Heart left ventricle (tissue), 16 donors: ENCODE measurements around the gene AJAP1. TPM values are rescaled to one million over a fixed set of nuclear protein-coding genes. Genes with fewer than 3 reads are reported as not detected.

Experiments used
- ATAC-seq, 4 donors: fragments of 200-7000 bp; cut with Tn5 transposase; one replicate each; pipeline ENCODE4 v1.9.1; 2020 to 2022; ENCODE audit warnings: moderate library complexity in 4 of 4, mild to moderate bottlenecking in 3 of 4, moderate number of reproducible peaks in 1 of 4
- DNase-seq, 5 donors: peaks; one replicate each; pipeline ENCODE4 v3.0.0-alpha.2; 2020
- H3K27ac ChIP-seq, 12 donors: fragments of 200-600 bp; sonication (generic) in 4 of 12; one replicate each; pipeline versions ENCODE4 v1.5.0 to v1.8.0; 2016 to 2022; ENCODE audit warnings: mild to moderate bottlenecking in 2 of 12
- H3K27me3 ChIP-seq, 9 donors: fragments of 200-600 bp; sonication (generic) in 2 of 9; one replicate each; pipeline versions ENCODE4 v1.5.1 to v1.8.0; 2016 to 2022; ENCODE audit warnings: mild to moderate bottlenecking in 3 of 9
- H3K36me3 ChIP-seq, 9 donors: fragments of 200-600 bp; sonication (generic) in 2 of 9; one replicate each; pipeline versions ENCODE4 v1.5.0 to v1.8.0; 2018 to 2022; ENCODE audit warnings: mild to moderate bottlenecking in 2 of 9
- H3K4me1 ChIP-seq, 12 donors: fragments of 200-600 bp; sonication (generic) in 4 of 12; one replicate each; pipeline versions ENCODE4 v1.5.0 to v1.8.0; 2016 to 2022; ENCODE audit warnings: mild to moderate bottlenecking in 3 of 12
- H3K4me3 ChIP-seq, 12 donors: fragments of 200-600 bp; sonication (generic) in 4 of 12; one replicate each; pipeline versions ENCODE4 v1.5.0 to v1.8.0; 2017 to 2022; ENCODE audit warnings: mild to moderate bottlenecking in 9 of 12, moderate library complexity in 4 of 12
- H3K9me3 ChIP-seq, 12 donors: fragments of 200-600 bp; sonication (generic) in 4 of 12; one replicate each; pipeline versions ENCODE4 v1.5.0 to v1.8.0; 2016 to 2022; ENCODE audit warnings: mild to moderate bottlenecking in 1 of 12
- CTCF ChIP-seq, 12 donors: fragments of 200-600 bp; sonication (generic) in 4 of 12; IDR thresholded peaks; one replicate each; pipeline versions ENCODE4 v1.5.0 to v1.8.0; 2018 to 2022; ENCODE audit warnings: antibody characterized with exemption in 12 of 12, mild to moderate bottlenecking in 5 of 12
- POLR2A ChIP-seq, 2 donors: fragments of 450-650 bp; IDR thresholded peaks; one replicate each; pipeline ENCODE4 v1.6.1; 2017; ENCODE audit warnings: antibody characterized with exemption in 2 of 2, mild to moderate bottlenecking in 2 of 2, moderate library complexity in 2 of 2
- WGBS, 4 donors: extraction: QIAGEN DNeasy Blood & Tissue Kit in 2 of 4; methylation state at CpG; one replicate each; pipeline versions ENCODE4 v1.1.5 to v1.1.7; 2013 to 2018; 5-methylcytosine and 5-hydroxymethylcytosine counted together
- intact Hi-C, 10 donors: fragments of 100-400 bp; cut with DNase I; formaldehyde crosslinking; loops; one replicate each; pipeline versions ENCODE4 v1.11.1 to v1.14.2; 2022
- polyA plus RNA-seq, 2 donors: library from polyadenylated mRNA; stranded (reverse); fragments of 200-250 nt; gene quantifications; one replicate each; pipeline ENCODE4 v1.2.3, GENCODE V29; 2013
- total RNA-seq, 9 donors: library from RNA; depleted of rRNA in 2 of 9; stranded (reverse); fragments of >200 nt in 2 of 9; fragmentation: NEBNext Ultra II Directional in 3 of 9; extraction: Animal tissue kit (Norgen Biotek cat#: 25700) in 3 of 9; gene quantifications; one replicate each; pipeline versions ENCODE4 v1.1.0 to v1.2.4, GENCODE V29; 2016 to 2023
- donor health status: ischemic (EF 13 %, LVEDD 7.1; RV severe dilation, severe dysfunction).
- donor health status: healthy with polysubstance abuse.
- donor health status: DM: no; HTN: yes; CAD: no.
- donor health status: DM: no; HTN: no; CAD: no.
- donor health status: ischemic (EF 25% LVEDD 6.9; RV normal size, moderate dysfunction).
- donor health status: ischemic (EF 25% LVEDD 5.7; RV mildly dilated, moderate dysfunction).
- donor health status: healthy.
- donor health status: DM: yes; HTN: yes; CAD: no.
- donor health status: ischemic (EF 35%, LVEDD 5.7; RV mildly dilated, moderate dysfunction).
- donor health status: nonischemic (EF 11% LVEDD 7.7; RV severe dilation, severe dysfunction).
- donor health status: DM: yes; HTN: yes; CAD: no.
- donor health status: PGD.
- donor health status: ischemic (EF 29% LVEDD 5.4; RV normal size, mild dysfunction).
- donor health status: nonischemic (EF 23%, LVEDD 6.1; RV moderate dilation, normal function).

The AJAP1 gene
- total and polyA plus RNA-seq, 11 donors, result 0.01 to 0.67 (median 0.07) TPM; not detected in 2

- ATAC-seq (no peak), DNase-seq (no peak)
- intact Hi-C loops, result no loop called here
- Histone ChIP-seq H3K9me3 (peaks cover 0 to 22% (median 11%) of the 10 kb centered on the region in 12 donors), H3K4me3 (no peak overlapping the region), H3K36me3 (no peaks in the 10 kb centered on the region), H3K27ac (no peak overlapping the region), H3K27me3 (peaks cover 0 to under 1% (median 0%) of the 10 kb centered on the region in 9 donors), H3K4me1 (no peaks in the 10 kb centered on the region)
- WGBS, 4 donors, result 60 to 75% (median 66%) methylated on average over 7 of the region's 7 CpGs
- TF ChIP-seq CTCF (IDR thresholded peaks at IDR 0.05) (no peak), POLR2A (IDR thresholded peaks at IDR 0.05) (no peak)
Measured at GRCh38 chr1:4612991-4613390, 41.4 kb upstream of the AJAP1 start.

- DNase-seq, result no peak
- H3K9me3 ChIP-seq, result peaks cover 0 to 20% (median 11%) of the 10 kb centered on the region in 12 donors
- TF ChIP-seq CTCF (IDR thresholded peaks at IDR 0.05) (no peak), POLR2A (IDR thresholded peaks at IDR 0.05) (no peak)
- intact Hi-C loops, result no loop called here
- no peak for ATAC-seq
- H3K27me3 ChIP-seq, result no peaks in the 10 kb centered on the region
- no peaks in the 10 kb centered on the region for H3K4me1 ChIP-seq
- H3K4me3 ChIP-seq, result no peak overlapping the region
- H3K36me3 ChIP-seq, result no peaks in the 10 kb centered on the region
- 80 to 86% (median 83%) methylated on average over 22 to 26 of the region's 26 CpGs for WGBS, 4 donors
- H3K27ac ChIP-seq, result no peak overlapping the region
Measured at GRCh38 chr1:4613606-4614370, 40.6 kb upstream of the AJAP1 start.

- Histone ChIP-seq H3K4me3 (no peak overlapping the region), H3K9me3 (peaks cover 0 to 13% (median 8%) of the 10 kb centered on the region in 12 donors), H3K27ac (no peak overlapping the region), H3K36me3 (no peaks in the 10 kb centered on the region), H3K27me3 (no peaks in the 10 kb centered on the region), H3K4me1 (no peaks in the 10 kb centered on the region)
- intact Hi-C loops, result no loop called here
- DNase-seq, result no peak
- TF ChIP-seq POLR2A (IDR thresholded peaks at IDR 0.05) (no peak), CTCF (IDR thresholded peaks at IDR 0.05) (no peak)
- 65 to 70% (median 68%) methylated on average over 15 of the region's 15 CpGs for WGBS, 4 donors
- no peak for ATAC-seq
Measured at GRCh38 chr1:4614371-4615137, 39.9 kb upstream of the AJAP1 start.

- no peaks in the 10 kb centered on the region for H3K36me3 ChIP-seq
- no peak for DNase-seq
- no peak for TF ChIP-seq POLR2A (IDR thresholded peaks at IDR 0.05)
- TF ChIP-seq CTCF (IDR thresholded peaks at IDR 0.05), result no peak
- intact Hi-C loops, result no loop called here
- H3K9me3 ChIP-seq, result peaks cover 0 to 8% (median 2%) of the 10 kb centered on the region in 12 donors
- no peaks in the 10 kb centered on the region for H3K4me1 ChIP-seq
- WGBS, 4 donors, result 81 to 90% (median 85%) methylated on average over 15 of the region's 15 CpGs
- no peak overlapping the region for H3K4me3 ChIP-seq
- H3K27ac ChIP-seq, result no peak overlapping the region
- no peaks in the 10 kb centered on the region for H3K27me3 ChIP-seq
- no peak for ATAC-seq
Measured at GRCh38 chr1:4615138-4615470, 39.3 kb upstream of the AJAP1 start.
